HEK293 (cell line): ENCODE data around the gene SLC35G6.

Experiments used
- GLI2 ChIP-seq: fragments of 450-650 bp; formaldehyde crosslinking; IDR thresholded peaks from 2 replicates; pipeline ENCODE4; 2017; ENCODE audit warnings: missing biosample characterization, missing genetic modification characterization, low read depth, borderline replicate concordance
- GLIS1 ChIP-seq: fragments of 450-650 bp; formaldehyde crosslinking; IDR thresholded peaks from 2 replicates; pipeline ENCODE4 v1.5.1; 2016; ENCODE audit warnings: missing biosample characterization, missing genetic modification characterization
- HOXA7 ChIP-seq: sonication (generic); formaldehyde crosslinking; IDR thresholded peaks from 2 replicates; pipeline ENCODE4 v1.8.1; 2022; ENCODE audit warnings: missing genetic modification reagents, borderline replicate concordance
- MYNN ChIP-seq: fragments of 450-650 bp; formaldehyde crosslinking; IDR thresholded peaks from 2 replicates; pipeline ENCODE4 v1.5.1; 2016; ENCODE audit warnings: missing biosample characterization, missing genetic modification characterization, borderline replicate concordance
- MZF1 ChIP-seq: fragments of 450-650 bp; formaldehyde crosslinking; IDR thresholded peaks from 2 replicates; pipeline ENCODE4 v1.5.1; 2017; ENCODE audit warnings: missing biosample characterization, missing genetic modification characterization, borderline replicate concordance
- OVOL3 ChIP-seq: fragments of 450-650 bp; formaldehyde crosslinking; IDR thresholded peaks from 2 replicates; pipeline ENCODE4 v1.5.1; 2016; ENCODE audit warnings: missing biosample characterization, missing genetic modification characterization
- PRDM1 ChIP-seq: fragments of 450-650 bp; formaldehyde crosslinking; IDR thresholded peaks from 2 replicates; pipeline ENCODE4; 2016; ENCODE audit warnings: missing biosample characterization, missing genetic modification characterization
- SALL2 ChIP-seq: fragments of 450-650 bp; formaldehyde crosslinking; IDR thresholded peaks from 2 replicates; pipeline ENCODE4 v1.5.0; 2017; ENCODE audit warnings: missing biosample characterization, mild to moderate bottlenecking, missing genetic modification characterization, borderline replicate concordance
- SETDB1 ChIP-seq: IDR thresholded peaks from one replicate; pipeline ENCODE4 v1.6.1; 2017; ENCODE audit warnings: mild to moderate bottlenecking, low read length, moderate library complexity, mixed read lengths; ENCODE audit not compliant: insufficient read length
- ZBTB20 ChIP-seq: fragments of 450-650 bp; formaldehyde crosslinking; IDR thresholded peaks from 2 replicates; pipeline ENCODE4 v1.5.1; 2016; ENCODE audit warnings: missing biosample characterization, missing genetic modification characterization
- ZBTB48 ChIP-seq: fragments of 450-650 bp; formaldehyde crosslinking; IDR thresholded peaks from 2 replicates; pipeline ENCODE4 v1.5.1; 2016; ENCODE audit warnings: missing biosample characterization, missing genetic modification characterization
- ZNF16 ChIP-seq: fragments of 450-650 bp; formaldehyde crosslinking; IDR thresholded peaks from 2 replicates; pipeline ENCODE4 v1.5.1; 2016; ENCODE audit warnings: low read depth, missing biosample characterization, missing genetic modification characterization
- ZNF184 ChIP-seq: fragments of 450-650 bp; IDR thresholded peaks from 2 replicates; pipeline ENCODE4 v1.5.1; 2018; ENCODE audit warnings: missing biosample characterization, mild to moderate bottlenecking, missing genetic modification characterization
- ZNF350 ChIP-seq: fragments of 450-650 bp; formaldehyde crosslinking; IDR thresholded peaks from 2 replicates; pipeline ENCODE4 v1.5.0; 2017; ENCODE audit warnings: missing biosample characterization, mild to moderate bottlenecking, missing genetic modification characterization
- ZNF391 ChIP-seq: fragments of 450-650 bp; formaldehyde crosslinking; IDR thresholded peaks from 2 replicates; pipeline ENCODE4 v1.5.1; 2016; ENCODE audit warnings: low read depth, missing biosample characterization, missing genetic modification characterization, borderline replicate concordance
- ZNF404 ChIP-seq: fragments of 450-650 bp; formaldehyde crosslinking; IDR thresholded peaks from 2 replicates; pipeline ENCODE4 v1.5.1; 2017; ENCODE audit warnings: missing biosample characterization, missing genetic modification characterization
- ZNF416 ChIP-seq: fragments of 450-650 bp; formaldehyde crosslinking; IDR thresholded peaks from 2 replicates; pipeline ENCODE4 v1.5.1; 2016; ENCODE audit warnings: missing biosample characterization, missing genetic modification characterization
- ZNF561 ChIP-seq: fragments of 450-650 bp; IDR thresholded peaks from 2 replicates; pipeline ENCODE4 v1.5.1; 2018; ENCODE audit warnings: missing biosample characterization, missing genetic modification characterization, borderline replicate concordance
- ZNF624 ChIP-seq: fragments of 450-650 bp; formaldehyde crosslinking; IDR thresholded peaks from 2 replicates; pipeline ENCODE4 v1.5.1; 2017; ENCODE audit warnings: missing biosample characterization, missing genetic modification characterization
- ZNF660 ChIP-seq: fragments of 450-650 bp; IDR thresholded peaks from 2 replicates; pipeline ENCODE4 v1.5.1; 2018; ENCODE audit warnings: missing biosample characterization, mild to moderate bottlenecking, missing genetic modification characterization
- ZNF76 ChIP-seq: fragments of 450-650 bp; formaldehyde crosslinking; IDR thresholded peaks from 2 replicates; pipeline ENCODE4; 2016; ENCODE audit warnings: low read depth, missing biosample characterization, missing genetic modification characterization, borderline replicate concordance
- ZNF792 ChIP-seq: fragments of 450-650 bp; formaldehyde crosslinking; IDR thresholded peaks from 2 replicates; pipeline ENCODE4 v1.5.1; 2016; ENCODE audit warnings: missing biosample characterization, missing genetic modification characterization
- TF ChIP-seq, protein P1 (sequence below): fragments of 450-650 bp; IDR thresholded peaks from 2 replicates; pipeline ENCODE4 v1.5.1; 2018; ENCODE audit warnings: missing biosample characterization, missing genetic modification characterization
- TF ChIP-seq, protein P2 (sequence below): fragments of 450-650 bp; formaldehyde crosslinking; IDR thresholded peaks from 2 replicates; pipeline ENCODE4 v1.5.1; 2016; ENCODE audit warnings: missing biosample characterization, missing genetic modification characterization
- TF ChIP-seq, protein P3 (sequence below): fragments of 450-650 bp; formaldehyde crosslinking; IDR thresholded peaks from 2 replicates; pipeline ENCODE4 v1.5.1; 2016; ENCODE audit warnings: missing biosample characterization, missing genetic modification characterization, borderline replicate concordance
- TF ChIP-seq, protein P4 (sequence below): fragments of 450-650 bp; formaldehyde crosslinking; IDR thresholded peaks from 2 replicates; pipeline ENCODE4 v1.5.1; 2017; ENCODE audit warnings: missing biosample characterization, missing genetic modification characterization
- TF ChIP-seq, protein P5 (sequence below): fragments of 450-650 bp; formaldehyde crosslinking; IDR thresholded peaks from 2 replicates; pipeline ENCODE4 v1.5.1; 2016; ENCODE audit warnings: missing biosample characterization, missing genetic modification characterization

The SLC35G6 gene

DNA sequence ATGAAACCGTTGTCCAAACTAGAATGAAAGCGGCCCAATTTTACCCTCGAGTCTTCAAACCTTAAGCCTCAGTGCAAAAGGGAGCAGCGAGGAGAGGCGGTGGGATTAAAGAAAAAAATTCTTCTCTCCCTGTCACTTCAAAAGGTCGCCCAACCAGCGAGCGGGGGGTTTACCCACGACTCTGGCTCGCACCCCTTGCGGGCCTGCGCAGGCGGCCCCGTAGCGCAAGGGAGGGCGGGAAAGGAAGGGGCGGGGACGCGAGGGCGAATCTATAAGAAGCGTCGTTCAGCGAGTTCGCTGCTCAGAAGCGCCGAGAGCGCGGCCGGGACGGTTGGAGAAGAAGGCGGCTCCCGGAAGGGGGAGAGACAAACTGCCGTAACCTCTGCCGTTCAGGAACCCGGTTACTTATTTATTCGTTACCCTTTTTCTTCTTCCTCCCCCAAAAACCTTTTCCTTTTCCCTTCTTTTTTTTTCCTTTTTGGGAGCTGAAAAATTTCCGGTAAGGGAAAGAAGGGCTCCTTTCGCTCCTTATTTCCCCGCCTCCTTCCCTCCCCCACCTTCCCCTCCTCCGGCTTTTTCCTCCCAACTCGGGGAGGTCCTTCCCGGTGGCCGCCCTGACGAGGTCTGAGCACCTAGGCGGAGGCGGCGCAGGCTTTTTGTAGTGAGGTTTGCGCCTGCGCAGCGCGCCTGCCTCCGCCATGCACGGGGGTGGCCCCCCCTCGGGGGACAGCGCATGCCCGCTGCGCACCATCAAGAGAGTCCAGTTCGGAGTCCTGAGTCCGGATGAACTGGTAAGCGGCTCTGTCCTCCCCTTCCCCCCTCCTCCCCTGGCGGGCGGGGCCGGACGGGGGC lies 3.0 kb downstream of the SLC35G6 start, which contains the start of gene POLR2A (continued):
- TF ChIP-seq ZNF391 (tag by site-specific recombination) (peak; percentile 99), ZBTB20 (tag by site-specific recombination) (peak; percentile 63; the same call in 1 of the 2 replicates), GLI2 (tag by site-specific recombination) (peak; percentile 46; the same call in 1 of the 2 replicates), ZNF184 (peak; percentile 67; the same call in 1 of the 2 replicates), ZBTB48 (peak; percentile 52; the same call in 1 of the 2 replicates), MYNN (tag by site-specific recombination) (0 out of 2 replicates have a peak, but pooled peaks have one; percentile 33), PRDM1 (tag by site-specific recombination) (peak; percentile 98), OVOL3 (tag by site-specific recombination) (peak; percentile 90), ZNF792 (peak; percentile 52; the same call in 1 of the 2 replicates), ZNF76 (tag by site-specific recombination) (peak; percentile 94), ZNF350 (tag by site-specific recombination) (no peak), HOXA7 (CRISPR knock-in tag) (no peak), ZNF660 (tag by site-specific recombination) (peak; percentile 97), ZNF624 (tag by site-specific recombination) (peak; percentile 98), MZF1 (peak; percentile 75; the same call in 1 of the 2 replicates), ZNF561 (tag by site-specific recombination) (0 out of 2 replicates have a peak, but pooled peaks have one; percentile 45), ZNF16 (peak; percentile 62), SETDB1 (no peak), GLIS1 (peak; percentile 80), ZNF416 (tag by site-specific recombination) (no peak), ZNF404 (tag by site-specific recombination) (no peak), SALL2 (no peak)
- TF ChIP-seq, protein P1, sequence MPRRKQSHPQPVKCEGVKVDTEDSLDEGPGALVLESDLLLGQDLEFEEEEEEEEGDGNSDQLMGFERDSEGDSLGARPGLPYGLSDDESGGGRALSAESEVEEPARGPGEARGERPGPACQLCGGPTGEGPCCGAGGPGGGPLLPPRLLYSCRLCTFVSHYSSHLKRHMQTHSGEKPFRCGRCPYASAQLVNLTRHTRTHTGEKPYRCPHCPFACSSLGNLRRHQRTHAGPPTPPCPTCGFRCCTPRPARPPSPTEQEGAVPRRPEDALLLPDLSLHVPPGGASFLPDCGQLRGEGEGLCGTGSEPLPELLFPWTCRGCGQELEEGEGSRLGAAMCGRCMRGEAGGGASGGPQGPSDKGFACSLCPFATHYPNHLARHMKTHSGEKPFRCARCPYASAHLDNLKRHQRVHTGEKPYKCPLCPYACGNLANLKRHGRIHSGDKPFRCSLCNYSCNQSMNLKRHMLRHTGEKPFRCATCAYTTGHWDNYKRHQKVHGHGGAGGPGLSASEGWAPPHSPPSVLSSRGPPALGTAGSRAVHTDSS (tag by site-specific recombination) = peak; percentile 75
- TF ChIP-seq, protein P2, sequence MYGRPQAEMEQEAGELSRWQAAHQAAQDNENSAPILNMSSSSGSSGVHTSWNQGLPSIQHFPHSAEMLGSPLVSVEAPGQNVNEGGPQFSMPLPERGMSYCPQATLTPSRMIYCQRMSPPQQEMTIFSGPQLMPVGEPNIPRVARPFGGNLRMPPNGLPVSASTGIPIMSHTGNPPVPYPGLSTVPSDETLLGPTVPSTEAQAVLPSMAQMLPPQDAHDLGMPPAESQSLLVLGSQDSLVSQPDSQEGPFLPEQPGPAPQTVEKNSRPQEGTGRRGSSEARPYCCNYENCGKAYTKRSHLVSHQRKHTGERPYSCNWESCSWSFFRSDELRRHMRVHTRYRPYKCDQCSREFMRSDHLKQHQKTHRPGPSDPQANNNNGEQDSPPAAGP (tag by site-specific recombination) = peak; percentile 97
- TF ChIP-seq, protein P3, sequence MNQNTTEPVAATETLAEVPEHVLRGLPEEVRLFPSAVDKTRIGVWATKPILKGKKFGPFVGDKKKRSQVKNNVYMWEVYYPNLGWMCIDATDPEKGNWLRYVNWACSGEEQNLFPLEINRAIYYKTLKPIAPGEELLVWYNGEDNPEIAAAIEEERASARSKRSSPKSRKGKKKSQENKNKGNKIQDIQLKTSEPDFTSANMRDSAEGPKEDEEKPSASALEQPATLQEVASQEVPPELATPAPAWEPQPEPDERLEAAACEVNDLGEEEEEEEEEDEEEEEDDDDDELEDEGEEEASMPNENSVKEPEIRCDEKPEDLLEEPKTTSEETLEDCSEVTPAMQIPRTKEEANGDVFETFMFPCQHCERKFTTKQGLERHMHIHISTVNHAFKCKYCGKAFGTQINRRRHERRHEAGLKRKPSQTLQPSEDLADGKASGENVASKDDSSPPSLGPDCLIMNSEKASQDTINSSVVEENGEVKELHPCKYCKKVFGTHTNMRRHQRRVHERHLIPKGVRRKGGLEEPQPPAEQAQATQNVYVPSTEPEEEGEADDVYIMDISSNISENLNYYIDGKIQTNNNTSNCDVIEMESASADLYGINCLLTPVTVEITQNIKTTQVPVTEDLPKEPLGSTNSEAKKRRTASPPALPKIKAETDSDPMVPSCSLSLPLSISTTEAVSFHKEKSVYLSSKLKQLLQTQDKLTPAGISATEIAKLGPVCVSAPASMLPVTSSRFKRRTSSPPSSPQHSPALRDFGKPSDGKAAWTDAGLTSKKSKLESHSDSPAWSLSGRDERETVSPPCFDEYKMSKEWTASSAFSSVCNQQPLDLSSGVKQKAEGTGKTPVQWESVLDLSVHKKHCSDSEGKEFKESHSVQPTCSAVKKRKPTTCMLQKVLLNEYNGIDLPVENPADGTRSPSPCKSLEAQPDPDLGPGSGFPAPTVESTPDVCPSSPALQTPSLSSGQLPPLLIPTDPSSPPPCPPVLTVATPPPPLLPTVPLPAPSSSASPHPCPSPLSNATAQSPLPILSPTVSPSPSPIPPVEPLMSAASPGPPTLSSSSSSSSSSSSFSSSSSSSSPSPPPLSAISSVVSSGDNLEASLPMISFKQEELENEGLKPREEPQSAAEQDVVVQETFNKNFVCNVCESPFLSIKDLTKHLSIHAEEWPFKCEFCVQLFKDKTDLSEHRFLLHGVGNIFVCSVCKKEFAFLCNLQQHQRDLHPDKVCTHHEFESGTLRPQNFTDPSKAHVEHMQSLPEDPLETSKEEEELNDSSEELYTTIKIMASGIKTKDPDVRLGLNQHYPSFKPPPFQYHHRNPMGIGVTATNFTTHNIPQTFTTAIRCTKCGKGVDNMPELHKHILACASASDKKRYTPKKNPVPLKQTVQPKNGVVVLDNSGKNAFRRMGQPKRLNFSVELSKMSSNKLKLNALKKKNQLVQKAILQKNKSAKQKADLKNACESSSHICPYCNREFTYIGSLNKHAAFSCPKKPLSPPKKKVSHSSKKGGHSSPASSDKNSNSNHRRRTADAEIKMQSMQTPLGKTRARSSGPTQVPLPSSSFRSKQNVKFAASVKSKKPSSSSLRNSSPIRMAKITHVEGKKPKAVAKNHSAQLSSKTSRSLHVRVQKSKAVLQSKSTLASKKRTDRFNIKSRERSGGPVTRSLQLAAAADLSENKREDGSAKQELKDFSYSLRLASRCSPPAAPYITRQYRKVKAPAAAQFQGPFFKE (tag by site-specific recombination) = peak; percentile 87; the same call in 1 of the 2 replicates
- TF ChIP-seq, protein P4, sequence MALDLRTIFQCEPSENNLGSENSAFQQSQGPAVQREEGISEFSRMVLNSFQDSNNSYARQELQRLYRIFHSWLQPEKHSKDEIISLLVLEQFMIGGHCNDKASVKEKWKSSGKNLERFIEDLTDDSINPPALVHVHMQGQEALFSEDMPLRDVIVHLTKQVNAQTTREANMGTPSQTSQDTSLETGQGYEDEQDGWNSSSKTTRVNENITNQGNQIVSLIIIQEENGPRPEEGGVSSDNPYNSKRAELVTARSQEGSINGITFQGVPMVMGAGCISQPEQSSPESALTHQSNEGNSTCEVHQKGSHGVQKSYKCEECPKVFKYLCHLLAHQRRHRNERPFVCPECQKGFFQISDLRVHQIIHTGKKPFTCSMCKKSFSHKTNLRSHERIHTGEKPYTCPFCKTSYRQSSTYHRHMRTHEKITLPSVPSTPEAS (tag by site-specific recombination) = peak; percentile 75; the same call in 1 of the 2 replicates
- TF ChIP-seq, protein P5, sequence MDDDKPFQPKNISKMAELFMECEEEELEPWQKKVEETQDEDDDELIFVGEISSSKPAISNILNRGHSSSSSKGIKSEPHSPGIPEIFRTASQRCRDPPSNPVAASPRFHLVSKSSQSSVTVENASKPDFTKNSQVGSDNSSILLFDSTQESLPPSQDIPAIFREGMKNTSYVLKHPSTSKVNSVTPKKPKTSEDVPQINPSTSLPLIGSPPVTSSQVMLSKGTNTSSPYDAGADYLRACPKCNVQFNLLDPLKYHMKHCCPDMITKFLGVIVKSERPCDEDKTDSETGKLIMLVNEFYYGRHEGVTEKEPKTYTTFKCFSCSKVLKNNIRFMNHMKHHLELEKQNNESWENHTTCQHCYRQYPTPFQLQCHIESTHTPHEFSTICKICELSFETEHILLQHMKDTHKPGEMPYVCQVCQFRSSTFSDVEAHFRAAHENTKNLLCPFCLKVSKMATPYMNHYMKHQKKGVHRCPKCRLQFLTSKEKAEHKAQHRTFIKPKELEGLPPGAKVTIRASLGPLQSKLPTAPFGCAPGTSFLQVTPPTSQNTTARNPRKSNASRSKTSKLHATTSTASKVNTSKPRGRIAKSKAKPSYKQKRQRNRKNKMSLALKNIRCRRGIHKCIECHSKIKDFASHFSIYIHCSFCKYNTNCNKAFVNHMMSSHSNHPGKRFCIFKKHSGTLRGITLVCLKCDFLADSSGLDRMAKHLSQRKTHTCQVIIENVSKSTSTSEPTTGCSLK (tag by site-specific recombination) = no peak
